Frontal cortex (tissue), 4 donors: ENCODE data around the gene JAKMIP3. TPM values are rescaled to one million over a fixed set of nuclear protein-coding genes. Genes with fewer than 3 reads are reported as not detected.

Source experiments
- DNase-seq, 2 donors: peaks; one replicate each; pipeline ENCODE4 v3.0.0; 2012; ENCODE audit warnings: low spot score in 2 of 2
- FAIRE-seq: peaks from 2 replicates; lab custom pipeline; 2012; peaks lifted over from hg19 to GRCh38; lab: Jason Lieb, UNC
- total RNA-seq: library from RNA; depleted of rRNA; stranded (reverse); fragments of >200 nt; gene quantifications from one replicate; pipeline ENCODE4 v1.2.3, GENCODE V29; 2014
- donor health status: control.
- donor health status: control.
- donor health status: control.

Gene JAKMIP3
- total RNA-seq, 1 donor from 2014 or later = 4.1 TPM

GRCh38 chr10:132095403-132096113 is 29.8 kb downstream of the JAKMIP3 start:
- no peak for DNase-seq
- FAIRE-seq = no peak

- FAIRE-seq = no peak
- no peak for DNase-seq
Measured at GRCh38 chr10:132096223-132096622, 30.5 kb downstream of the JAKMIP3 start.

DNA sequence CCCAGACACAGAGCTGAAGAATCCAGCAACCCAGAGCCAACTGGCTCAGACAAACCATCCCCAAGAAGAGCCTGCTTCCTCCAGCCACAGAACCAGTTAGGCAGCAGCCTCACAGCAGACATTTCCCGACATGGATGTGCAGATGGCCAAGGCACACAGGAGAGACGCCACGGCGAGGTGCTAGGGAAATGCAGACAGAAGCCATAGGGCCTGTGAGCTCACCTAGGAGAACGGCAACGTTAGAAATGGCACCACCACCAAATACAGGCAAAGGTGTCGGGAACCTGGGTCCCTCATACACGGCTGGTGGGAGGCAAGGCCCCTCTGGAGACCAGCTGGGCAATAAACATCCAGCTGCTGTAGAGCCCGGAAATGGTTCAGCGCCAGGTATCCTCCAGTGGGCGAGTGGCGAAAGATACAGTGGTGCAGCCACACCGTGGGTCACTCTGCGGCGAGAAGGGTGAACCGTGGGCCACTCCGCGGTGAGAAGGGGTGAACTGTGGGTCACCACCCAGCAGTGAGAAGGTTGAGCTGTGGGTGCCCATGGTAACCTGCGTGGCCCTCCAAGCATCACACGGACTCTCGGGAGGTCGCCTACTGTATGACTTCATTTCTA is 31.2 kb downstream of the JAKMIP3 start:
- DNase-seq (no peak), FAIRE-seq (no peak)

DNA sequence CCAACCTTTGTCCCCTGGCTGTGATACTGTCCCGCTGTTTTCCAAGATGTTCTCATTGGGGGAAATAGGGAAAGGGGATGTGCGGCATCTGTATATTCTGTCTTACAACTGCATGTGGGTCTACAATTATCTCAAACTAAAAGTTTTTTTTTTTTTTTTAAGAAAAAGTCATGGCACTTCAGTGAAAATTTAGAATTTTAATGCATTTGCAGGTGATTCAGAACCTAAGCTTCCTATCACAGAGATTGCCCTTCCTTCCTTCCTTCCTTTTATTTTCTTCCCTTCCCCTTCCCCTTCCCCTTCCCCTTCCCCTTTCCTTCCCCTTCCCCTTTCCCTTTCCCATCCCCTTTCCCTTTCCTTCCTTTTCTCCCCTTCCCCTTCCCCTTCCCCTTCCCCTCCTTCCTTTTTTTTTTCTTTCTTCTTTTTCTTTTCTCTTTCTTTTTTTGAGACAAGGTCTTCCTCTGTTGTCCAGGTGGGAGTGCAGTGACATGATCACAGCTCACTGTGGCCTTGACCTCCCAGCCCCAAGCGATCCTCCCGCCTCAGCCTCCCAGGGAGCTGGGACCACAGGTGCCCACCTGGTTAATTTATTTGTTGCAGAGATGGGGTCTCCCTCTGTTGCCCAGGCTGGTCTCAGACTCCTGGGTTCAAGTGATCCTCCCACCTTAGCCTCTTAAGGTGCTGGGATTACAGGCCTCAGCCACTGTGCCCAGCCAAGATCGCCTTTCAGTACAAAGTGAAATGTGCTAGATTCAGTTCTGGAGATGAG is 32.0 kb downstream of the JAKMIP3 start:
- FAIRE-seq = no peak
- no peak for DNase-seq

GRCh38 chr10:132098539-132099388 is 33.0 kb downstream of the JAKMIP3 start:
- DNase-seq = no peak
- FAIRE-seq = no peak

DNA sequence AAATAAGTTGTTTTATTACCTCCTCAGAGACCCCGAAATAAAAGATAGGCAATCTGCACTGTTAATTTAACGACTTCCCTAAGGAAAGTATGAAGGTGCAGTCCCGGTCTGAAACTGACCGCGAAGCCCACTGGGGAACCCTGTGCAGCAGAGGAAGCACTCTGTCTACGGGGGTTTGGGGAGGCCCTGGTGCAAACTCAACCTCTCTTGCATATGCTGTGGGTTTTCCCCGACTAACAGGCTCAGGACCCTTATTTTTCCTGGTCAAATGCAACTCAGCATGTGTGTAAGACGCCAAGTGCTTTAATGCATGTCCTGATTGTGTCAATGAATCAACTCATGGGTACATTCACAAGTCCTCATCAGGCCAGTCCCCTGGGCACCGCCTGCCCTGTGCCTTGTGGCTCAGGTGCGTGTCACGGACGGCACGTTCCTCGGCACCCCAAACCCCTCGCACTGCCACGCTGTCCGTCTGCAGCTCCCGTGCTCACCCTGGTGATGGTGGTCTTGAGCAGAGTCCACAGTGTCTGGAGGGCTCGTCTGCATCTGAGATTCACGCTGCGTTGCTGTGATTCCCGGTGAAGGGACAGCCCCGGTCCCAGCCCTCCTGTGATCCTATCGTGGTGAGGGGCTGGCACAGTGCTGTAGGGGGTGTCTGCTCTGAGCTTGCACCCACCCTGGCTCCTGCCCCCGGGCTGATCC is 33.8 kb downstream of the JAKMIP3 start:
- no peak for FAIRE-seq
- no peak for DNase-seq

- DNase-seq (no peak), FAIRE-seq (no peak)
Measured at GRCh38 chr10:132100091-132100481, 34.3 kb downstream of the JAKMIP3 start.

- FAIRE-seq (no peak), DNase-seq (no peak)
Measured at GRCh38 chr10:132100556-132101349, 35.0 kb downstream of the JAKMIP3 start.

- FAIRE-seq (no peak), DNase-seq (no peak)
Measured at GRCh38 chr10:132101529-132101928, 35.8 kb downstream of the JAKMIP3 start.

GRCh38 chr10:132102071-132102716 is 36.4 kb downstream of the JAKMIP3 start:
- no peak for DNase-seq
- no peak for FAIRE-seq

GRCh38 chr10:132102717-132103110 is 37.0 kb downstream of the JAKMIP3 start:
- FAIRE-seq (no peak), DNase-seq (no peak)

DNA sequence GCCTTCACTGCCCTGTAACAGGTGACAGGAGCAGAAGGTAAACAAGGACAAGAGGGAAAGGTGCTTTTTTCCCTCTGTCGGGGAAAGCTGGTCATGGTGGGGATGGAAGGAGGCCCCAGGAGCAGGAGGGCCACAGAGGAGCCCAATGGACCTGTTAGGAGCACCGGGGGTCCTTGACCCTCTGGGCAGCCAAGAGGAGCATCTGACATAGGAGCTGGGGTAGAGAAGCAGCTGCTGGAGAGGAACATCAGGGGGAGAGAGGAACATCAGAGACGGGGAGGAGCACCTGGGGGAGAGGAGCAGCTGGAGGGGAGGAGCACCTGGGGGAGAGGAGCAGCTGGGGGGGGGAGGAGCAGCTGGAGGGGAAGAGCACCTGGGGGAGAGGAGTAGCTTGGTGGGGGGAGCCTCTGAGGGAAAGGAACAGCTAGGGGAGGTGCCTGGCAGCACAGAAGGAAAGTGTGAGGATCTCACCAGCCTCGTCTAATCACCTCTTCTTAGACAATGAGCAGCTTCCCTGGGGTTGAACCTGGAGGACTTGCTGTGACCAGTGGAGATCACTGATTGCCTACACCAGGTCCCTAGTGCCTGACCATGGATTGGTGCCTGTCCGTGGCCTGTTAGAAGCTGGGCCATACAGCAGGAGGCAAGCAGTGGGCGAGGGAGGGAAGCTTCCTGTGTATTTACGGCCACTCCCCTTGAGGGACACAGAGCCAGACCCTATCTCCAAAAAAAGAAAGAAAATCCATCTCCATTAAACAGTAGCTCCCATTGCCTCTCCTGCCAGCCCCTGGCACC is 37.6 kb downstream of the JAKMIP3 start:
- DNase-seq (no peak), FAIRE-seq (no peak)

DNA sequence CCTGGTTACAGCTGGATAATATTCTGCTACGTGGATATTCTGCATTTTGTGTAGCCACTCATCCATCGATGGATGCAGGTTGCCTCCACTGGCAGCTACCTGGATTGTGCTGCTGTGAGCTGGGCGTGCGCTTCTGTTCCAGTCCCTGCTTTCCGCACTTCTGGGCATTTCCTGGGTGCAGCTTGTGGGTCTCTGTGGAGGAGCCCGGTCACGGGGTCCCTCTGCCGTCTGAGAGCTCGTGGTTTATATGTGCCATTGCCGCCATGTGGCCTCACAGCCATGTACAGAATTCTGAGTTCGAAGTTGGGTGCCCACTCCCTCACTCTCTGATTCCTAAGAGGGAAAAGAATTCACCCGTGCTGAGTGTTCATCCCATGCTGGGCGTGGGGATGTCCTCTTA is 38.3 kb downstream of the JAKMIP3 start:
- DNase-seq = no peak
- FAIRE-seq = no peak

DNA sequence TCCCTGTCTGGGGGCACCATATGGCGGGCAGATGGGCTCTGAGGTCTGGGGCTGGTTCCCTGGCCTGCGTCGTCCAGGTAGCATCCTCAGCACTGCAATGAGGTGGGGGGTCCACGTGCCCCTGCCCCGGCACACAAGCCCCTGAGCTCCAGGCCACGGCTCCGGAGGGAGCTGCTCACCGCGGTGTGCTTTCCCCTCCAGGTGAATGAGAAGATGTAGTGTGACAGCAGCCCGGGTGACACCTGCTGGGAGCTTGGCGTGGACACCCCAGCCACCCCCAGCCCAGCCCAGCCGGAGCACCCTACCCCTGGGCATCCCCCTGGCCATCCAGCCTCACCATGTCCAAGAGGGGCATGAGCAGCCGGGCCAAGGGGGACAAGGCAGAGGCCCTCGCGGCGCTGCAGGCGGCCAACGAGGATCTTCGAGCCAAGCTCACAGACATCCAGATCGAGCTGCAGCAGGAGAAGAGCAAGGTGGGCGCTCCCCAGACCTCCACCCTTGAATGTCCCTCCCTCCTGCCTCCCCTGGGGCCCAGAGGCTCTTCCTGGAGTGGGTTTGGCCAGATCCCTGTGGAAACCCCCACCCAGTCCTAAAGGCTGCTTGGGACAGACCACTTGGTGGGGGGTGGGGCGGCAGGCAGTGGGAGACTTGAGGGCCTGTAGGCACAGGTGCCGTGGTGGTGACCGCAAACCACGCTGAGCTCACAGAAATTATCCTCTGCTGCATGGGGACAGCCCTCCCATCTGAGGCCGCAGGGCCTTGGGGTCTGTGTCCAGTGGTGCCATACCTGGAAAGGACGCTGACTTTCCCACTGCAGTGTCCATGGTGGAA is 38.9 kb downstream of the JAKMIP3 start:
- FAIRE-seq (no peak), DNase-seq (no peak)

DNA sequence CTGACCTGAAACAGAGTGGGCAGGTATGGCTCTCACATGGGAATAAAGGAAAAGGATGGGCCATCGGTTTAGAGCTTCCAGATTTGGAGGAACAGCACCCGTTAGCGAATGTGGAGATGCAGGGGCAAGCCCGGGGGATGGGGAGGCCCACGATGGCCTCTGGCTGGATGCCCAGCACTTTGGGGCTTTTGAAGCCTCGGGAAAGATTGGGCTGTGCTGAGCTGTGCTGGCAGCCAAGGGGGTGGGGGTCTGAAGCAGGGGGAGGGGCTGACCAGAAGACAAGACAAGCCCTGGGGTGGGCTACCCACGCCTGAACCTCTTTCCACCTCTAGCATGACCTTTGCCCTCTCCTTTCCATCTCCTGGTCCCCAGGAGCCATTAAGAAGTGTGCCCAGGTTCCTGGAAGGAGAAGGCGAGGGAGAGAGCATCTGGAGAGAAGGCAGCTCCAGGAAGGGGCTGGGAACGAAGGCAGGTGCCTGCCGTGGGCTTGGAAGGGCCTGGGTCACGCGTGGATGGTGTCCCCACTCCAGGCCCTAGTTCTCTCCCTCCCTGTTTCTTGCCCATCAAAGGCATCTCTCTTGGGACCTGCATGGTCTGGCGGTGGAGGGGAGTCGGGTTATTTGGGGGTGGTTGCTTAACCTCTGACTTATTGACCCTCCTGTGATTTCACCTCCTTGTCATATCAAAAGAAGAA is 39.7 kb downstream of the JAKMIP3 start:
- DNase-seq (no peak), FAIRE-seq (no peak)

GRCh38 chr10:132106431-132106830 is 40.7 kb downstream of the JAKMIP3 start:
- FAIRE-seq (no peak), DNase-seq (no peak)
